HAP-1 (cell line): ENCODE data around the gene WDR64.

ENCODE experiments used
- DNase-seq, 2 experiments: peaks; one replicate each; pipeline ENCODE4 v3.0.0-alpha.2; 2016 to 2020; ENCODE audit warnings: low spot score in 2 of 2
- H3K27me3 ChIP-seq: fragments of 250-450 bp; sonication (Bioruptor Pico); 2 replicates; pipeline ENCODE4 v1.5.1; 2020; ENCODE audit warnings: low read depth, mild to moderate bottlenecking, moderate library complexity
- H3K36me3 ChIP-seq: fragments of 250-450 bp; sonication (Bioruptor Pico); replicated peaks from 2 replicates; pipeline ENCODE4 v1.5.1; 2020; ENCODE audit warnings: mild to moderate bottlenecking
- H3K4me1 ChIP-seq: fragments of 250-450 bp; sonication (Bioruptor Pico); 2 replicates; pipeline ENCODE4 v1.5.1; 2020; ENCODE audit warnings: mild to moderate bottlenecking
- H3K4me3 ChIP-seq: fragments of 250-450 bp; sonication (Bioruptor Pico); 2 replicates; pipeline ENCODE4 v1.5.1; 2020; ENCODE audit warnings: mild to moderate bottlenecking, moderate library complexity
- H3K9me3 ChIP-seq: fragments of 250-450 bp; sonication (Bioruptor Pico); 2 replicates; pipeline ENCODE4 v1.5.1; 2020; ENCODE audit warnings: mild to moderate bottlenecking, moderate library complexity
- in situ Hi-C: fragments of 300-500 bp; cut with MboI; formaldehyde crosslinking; loops from 3 replicates; pipeline ENCODE4 v1.14.3; 2020; ENCODE audit warnings: low sequenced_read_pairs, inconsistent platforms, mixed read lengths

Gene WDR64

GRCh38 chr1:241828463-241829021 lies 176.5 kb downstream of the WDR64 start:
- H3K4me1 ChIP-seq: no peaks in the 10 kb centered on the region
- H3K27me3 ChIP-seq: no peaks in the 10 kb centered on the region
- H3K36me3 ChIP-seq: no peaks in the 10 kb centered on the region
- H3K4me3 ChIP-seq: no peak overlapping the region
- no peak for DNase-seq
- H3K9me3 ChIP-seq: no peaks in the 10 kb centered on the region
- in situ Hi-C loops: no loop called here

- no peaks in the 10 kb centered on the region for H3K9me3 ChIP-seq
- H3K36me3 ChIP-seq: no peaks in the 10 kb centered on the region
- DNase-seq: no peak
- H3K27me3 ChIP-seq: no peaks in the 10 kb centered on the region
- no peaks in the 10 kb centered on the region for H3K4me1 ChIP-seq
- in situ Hi-C loops: no loop called here
- no peak overlapping the region for H3K4me3 ChIP-seq
Measured at GRCh38 chr1:241829468-241829867, 177.4 kb downstream of the WDR64 start.

GRCh38 chr1:241834733-241835377 lies 182.8 kb downstream of the WDR64 start:
- Histone ChIP-seq H3K36me3 (no peaks in the 10 kb centered on the region), H3K4me3 (no peak overlapping the region), H3K4me1 (no peaks in the 10 kb centered on the region), H3K27me3 (peaks cover 6% of the 10 kb centered on the region), H3K9me3 (no peaks in the 10 kb centered on the region)
- in situ Hi-C loops: loop anchor here (5.0 kb wide), 1 partner anchor 218 kb away; no protein-coding TSS in a partner anchor
- peak in 1 of 2 experiments; percentile 56 for DNase-seq

GRCh38 chr1:241836941-241837340 lies 184.9 kb downstream of the WDR64 start:
- H3K27me3 ChIP-seq: peaks cover 6% of the 10 kb centered on the region
- H3K36me3 ChIP-seq: no peaks in the 10 kb centered on the region
- no peak for DNase-seq
- H3K4me3 ChIP-seq: no peak overlapping the region
- no peaks in the 10 kb centered on the region for H3K4me1 ChIP-seq
- in situ Hi-C loops: no loop called here
- H3K9me3 ChIP-seq: no peaks in the 10 kb centered on the region

GRCh38 chr1:241837416-241837815 lies 185.3 kb downstream of the WDR64 start:
- H3K4me3 ChIP-seq: no peak overlapping the region
- in situ Hi-C loops: no loop called here
- no peaks in the 10 kb centered on the region for H3K36me3 ChIP-seq
- no peak for DNase-seq
- H3K4me1 ChIP-seq: no peaks in the 10 kb centered on the region
- H3K27me3 ChIP-seq: peaks cover 6% of the 10 kb centered on the region
- H3K9me3 ChIP-seq: no peaks in the 10 kb centered on the region

- no peaks in the 10 kb centered on the region for H3K36me3 ChIP-seq
- DNase-seq: no peak
- in situ Hi-C loops: no loop called here
- no peak overlapping the region for H3K4me3 ChIP-seq
- no peaks in the 10 kb centered on the region for H3K9me3 ChIP-seq
- no peaks in the 10 kb centered on the region for H3K4me1 ChIP-seq
- H3K27me3 ChIP-seq: peaks cover 6% of the 10 kb centered on the region
Measured at GRCh38 chr1:241837901-241838300, 185.8 kb downstream of the WDR64 start.

GRCh38 chr1:241838897-241839296 lies 186.8 kb downstream of the WDR64 start:
- no peaks in the 10 kb centered on the region for H3K36me3 ChIP-seq
- no peaks in the 10 kb centered on the region for H3K9me3 ChIP-seq
- peaks cover 6% of the 10 kb centered on the region for H3K27me3 ChIP-seq
- no peak for DNase-seq
- H3K4me1 ChIP-seq: no peaks in the 10 kb centered on the region
- H3K4me3 ChIP-seq: no peak overlapping the region
- in situ Hi-C loops: no loop called here

GRCh38 chr1:241839369-241839979 lies 187.4 kb downstream of the WDR64 start:
- Histone ChIP-seq H3K4me1 (no peaks in the 10 kb centered on the region), H3K36me3 (no peaks in the 10 kb centered on the region), H3K27me3 (peaks cover 6% of the 10 kb centered on the region), H3K9me3 (no peaks in the 10 kb centered on the region), H3K4me3 (no peak overlapping the region)
- in situ Hi-C loops: no loop called here
- DNase-seq: no peak

GRCh38 chr1:241840164-241840563 lies 188.1 kb downstream of the WDR64 start:
- H3K9me3 ChIP-seq: no peaks in the 10 kb centered on the region
- in situ Hi-C loops: no loop called here
- no peaks in the 10 kb centered on the region for H3K36me3 ChIP-seq
- H3K27me3 ChIP-seq: peaks cover 6% of the 10 kb centered on the region
- no peaks in the 10 kb centered on the region for H3K4me1 ChIP-seq
- DNase-seq: no peak
- no peak overlapping the region for H3K4me3 ChIP-seq

GRCh38 chr1:241841691-241842090 lies 189.6 kb downstream of the WDR64 start:
- no peak overlapping the region for H3K4me3 ChIP-seq
- DNase-seq: no peak
- H3K9me3 ChIP-seq: no peaks in the 10 kb centered on the region
- H3K36me3 ChIP-seq: no peaks in the 10 kb centered on the region
- peaks cover 3% of the 10 kb centered on the region for H3K27me3 ChIP-seq
- in situ Hi-C loops: no loop called here
- no peaks in the 10 kb centered on the region for H3K4me1 ChIP-seq

GRCh38 chr1:241842565-241842964 lies 190.5 kb downstream of the WDR64 start:
- Histone ChIP-seq H3K4me3 (no peak overlapping the region), H3K4me1 (peaks cover 5% of the 10 kb centered on the region), H3K36me3 (no peaks in the 10 kb centered on the region), H3K27me3 (no peaks in the 10 kb centered on the region; the same call in 1 of the 2 replicates), H3K9me3 (no peaks in the 10 kb centered on the region)
- in situ Hi-C loops: no loop called here
- no peak for DNase-seq

- Histone ChIP-seq H3K4me1 (peaks cover 7% of the 10 kb centered on the region), H3K4me3 (no peak overlapping the region), H3K9me3 (no peaks in the 10 kb centered on the region), H3K36me3 (peaks cover 7% of the 10 kb centered on the region), H3K27me3 (no peaks in the 10 kb centered on the region)
- no peak for DNase-seq
- in situ Hi-C loops: no loop called here
Measured at GRCh38 chr1:241844593-241844992, 192.5 kb downstream of the WDR64 start.

GRCh38 chr1:241846375-241846774 lies 194.3 kb downstream of the WDR64 start:
- no peak for DNase-seq
- H3K4me1 ChIP-seq: peaks cover 9% of the 10 kb centered on the region
- no peaks in the 10 kb centered on the region for H3K27me3 ChIP-seq
- H3K9me3 ChIP-seq: no peaks in the 10 kb centered on the region
- peaks cover 21% of the 10 kb centered on the region for H3K36me3 ChIP-seq
- no peak overlapping the region for H3K4me3 ChIP-seq
- in situ Hi-C loops: no loop called here

GRCh38 chr1:241846862-241847539 lies 194.9 kb downstream of the WDR64 start:
- Histone ChIP-seq H3K4me1 (peaks cover 9% of the 10 kb centered on the region), H3K4me3 (peak overlapping the region; percentile 84), H3K27me3 (no peaks in the 10 kb centered on the region), H3K9me3 (no peaks in the 10 kb centered on the region), H3K36me3 (peaks cover 27% of the 10 kb centered on the region)
- no peak for DNase-seq
- in situ Hi-C loops: no loop called here
